ENCODE data around the gene KLHL30.

DNA sequence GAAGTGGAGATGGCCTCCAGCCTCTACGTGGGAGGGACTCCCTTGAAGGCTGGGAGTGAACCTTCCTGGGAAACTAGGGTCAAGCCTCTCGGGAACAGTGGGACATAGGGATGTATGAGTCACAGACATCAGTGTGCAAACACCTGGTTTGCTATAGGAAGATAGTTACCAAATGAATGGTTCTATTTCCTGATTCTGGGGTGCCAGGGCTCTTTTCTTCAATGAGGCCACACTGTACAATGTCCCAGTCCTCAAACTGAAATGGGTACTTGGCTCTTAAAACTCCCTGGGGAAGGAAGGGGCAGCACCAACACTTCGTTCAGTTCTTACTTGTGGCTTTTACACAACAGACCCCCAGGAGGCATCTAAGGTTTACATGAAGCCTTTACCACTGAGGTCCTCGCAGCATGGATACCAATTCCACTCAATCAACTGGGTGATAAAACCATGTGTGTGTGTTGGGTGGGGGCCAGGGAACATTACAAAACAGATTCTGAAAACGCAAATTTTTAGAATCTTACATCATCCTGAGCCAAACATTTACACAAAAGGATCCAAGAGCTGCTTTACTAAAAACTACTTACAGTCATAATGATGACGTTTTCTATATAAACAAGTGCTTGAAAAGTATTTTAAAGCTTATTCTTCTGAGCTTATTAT, 30.7 kb downstream of the KLHL30 start:
- TF ChIP-seq, protein P1, sequence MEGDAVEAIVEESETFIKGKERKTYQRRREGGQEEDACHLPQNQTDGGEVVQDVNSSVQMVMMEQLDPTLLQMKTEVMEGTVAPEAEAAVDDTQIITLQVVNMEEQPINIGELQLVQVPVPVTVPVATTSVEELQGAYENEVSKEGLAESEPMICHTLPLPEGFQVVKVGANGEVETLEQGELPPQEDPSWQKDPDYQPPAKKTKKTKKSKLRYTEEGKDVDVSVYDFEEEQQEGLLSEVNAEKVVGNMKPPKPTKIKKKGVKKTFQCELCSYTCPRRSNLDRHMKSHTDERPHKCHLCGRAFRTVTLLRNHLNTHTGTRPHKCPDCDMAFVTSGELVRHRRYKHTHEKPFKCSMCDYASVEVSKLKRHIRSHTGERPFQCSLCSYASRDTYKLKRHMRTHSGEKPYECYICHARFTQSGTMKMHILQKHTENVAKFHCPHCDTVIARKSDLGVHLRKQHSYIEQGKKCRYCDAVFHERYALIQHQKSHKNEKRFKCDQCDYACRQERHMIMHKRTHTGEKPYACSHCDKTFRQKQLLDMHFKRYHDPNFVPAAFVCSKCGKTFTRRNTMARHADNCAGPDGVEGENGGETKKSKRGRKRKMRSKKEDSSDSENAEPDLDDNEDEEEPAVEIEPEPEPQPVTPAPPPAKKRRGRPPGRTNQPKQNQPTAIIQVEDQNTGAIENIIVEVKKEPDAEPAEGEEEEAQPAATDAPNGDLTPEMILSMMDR (IDR thresholded peaks at IDR 0.05), result no peak
- TF ChIP-seq POLR2A (IDR thresholded peaks at IDR 0.05), result no peak

All from transverse colon (tissue), 3 donors.